ENCODE data around the gene STK39.

- TF ChIP-seq CTCF (IDR thresholded peaks at IDR 0.05; ENCODE audit: borderline replicate concordance, extremely low read depth, low read length, poor library complexity, severe bottlenecking), result no peak
- TF ChIP-seq EZH2 (IDR thresholded peaks at IDR 0.05; ENCODE audit: borderline replicate concordance, low read depth, low read length, severe bottlenecking), result no peak
Measured at GRCh38 chr2:167986223-167986622, 261.2 kb downstream of the STK39 start.
